Lung microvascular endothelial cell (primary cell): ENCODE measurements around the gene POU2AF1. TPM values are rescaled to one million over a fixed set of nuclear protein-coding genes. Genes with fewer than 3 reads are reported as not detected.
"Not testable (repeated sequence)": the region's sequence is repeated elsewhere in the genome, so short reads cannot be mapped to it uniquely, and the experiment has no call there.

ENCODE experiments used
- DNase-seq, 2 donors: peaks; one replicate each; pipeline versions ENCODE4 v3.0.0 to v3.0.0-alpha.2; 2010; ENCODE audit warnings: low read depth in 2 of 2
- total RNA-seq: library from RNA; depleted of rRNA; stranded (reverse); fragments of >200 nt; gene quantifications from 2 replicates; pipeline ENCODE4 v1.2.1, GENCODE V29; 2014

The POU2AF1 gene
- total RNA-seq, 1 donor from 2014 or later, result not detected

DNA sequence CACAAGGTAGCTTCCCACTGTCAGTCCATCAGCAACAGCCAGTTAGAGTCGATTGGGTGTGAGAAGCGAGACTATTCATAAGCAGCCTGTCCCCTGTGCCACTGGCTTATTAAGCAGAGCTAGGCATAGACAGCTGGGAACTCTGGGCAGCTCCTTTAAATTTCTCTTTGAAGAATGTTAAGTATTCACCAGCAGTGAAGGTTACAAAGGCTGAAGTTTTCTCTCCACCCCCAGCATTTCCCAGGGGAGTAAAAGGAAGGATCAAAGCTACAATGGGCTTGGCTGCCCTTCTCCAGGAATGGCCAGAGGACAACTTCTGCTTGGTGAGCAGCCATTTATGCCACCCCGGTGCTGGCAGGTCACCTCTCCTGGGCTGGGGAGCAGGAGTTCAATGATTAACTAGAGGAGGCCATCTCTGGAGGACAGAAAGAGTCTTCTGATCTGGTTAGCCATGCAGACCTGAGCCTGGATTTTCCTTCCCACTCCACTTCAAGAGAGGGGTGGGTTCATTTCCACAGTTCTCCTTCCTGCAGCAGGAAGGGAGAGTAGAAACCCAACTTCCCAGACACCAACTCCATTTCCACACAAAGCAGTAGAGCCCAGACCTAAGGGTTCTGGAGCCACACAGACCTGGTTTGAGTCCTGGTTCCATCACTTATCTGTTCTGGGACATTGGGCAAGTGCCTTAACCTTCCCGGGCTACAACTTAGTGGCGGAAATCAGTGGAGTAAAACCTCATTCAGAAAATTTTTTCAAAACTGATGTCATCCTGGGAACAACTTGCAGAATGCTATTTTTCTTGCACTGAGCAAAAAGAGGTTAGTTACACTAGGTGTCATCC lies 58.1 kb downstream of the POU2AF1 start:
- no peak for DNase-seq

DNA sequence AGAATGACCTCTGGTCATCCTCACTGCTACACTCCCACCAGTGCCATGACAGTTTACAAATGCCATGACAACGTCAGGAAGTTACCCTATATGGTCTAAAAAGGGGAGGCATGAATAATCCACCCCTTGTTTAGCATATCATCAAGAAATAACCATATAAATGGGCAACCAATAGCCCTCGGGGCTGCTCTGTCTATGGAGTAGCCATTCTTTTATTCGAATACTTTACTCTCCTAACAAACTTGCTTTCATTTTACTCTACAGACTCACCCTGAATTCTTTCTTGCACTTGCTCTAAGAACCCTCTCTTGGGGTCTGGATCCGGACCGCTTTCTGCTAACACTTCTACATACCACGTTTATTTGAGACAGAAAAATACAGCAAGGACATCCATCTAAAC lies 58.9 kb downstream of the POU2AF1 start:
- not testable (repeated sequence) for DNase-seq

DNA sequence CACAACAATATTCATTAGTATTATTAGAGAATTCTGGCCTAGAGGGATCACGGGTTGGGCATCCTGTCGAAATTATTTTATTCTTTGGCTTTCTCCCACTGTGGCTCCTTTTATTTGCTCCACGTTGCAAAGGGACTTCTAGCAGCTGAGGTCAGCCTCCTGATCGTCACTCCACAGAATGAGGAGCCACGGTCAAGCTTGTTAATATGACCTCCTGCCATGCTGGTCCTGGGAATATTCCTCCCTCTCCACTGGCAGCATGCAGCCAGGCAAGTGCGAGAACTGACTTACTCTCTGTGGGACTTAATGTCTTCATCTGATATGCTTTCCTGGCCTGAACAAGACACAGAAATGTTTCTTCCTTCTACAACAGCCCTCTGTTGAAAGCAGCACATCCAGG lies 59.8 kb downstream of the POU2AF1 start:
- DNase-seq, result no peak

DNA sequence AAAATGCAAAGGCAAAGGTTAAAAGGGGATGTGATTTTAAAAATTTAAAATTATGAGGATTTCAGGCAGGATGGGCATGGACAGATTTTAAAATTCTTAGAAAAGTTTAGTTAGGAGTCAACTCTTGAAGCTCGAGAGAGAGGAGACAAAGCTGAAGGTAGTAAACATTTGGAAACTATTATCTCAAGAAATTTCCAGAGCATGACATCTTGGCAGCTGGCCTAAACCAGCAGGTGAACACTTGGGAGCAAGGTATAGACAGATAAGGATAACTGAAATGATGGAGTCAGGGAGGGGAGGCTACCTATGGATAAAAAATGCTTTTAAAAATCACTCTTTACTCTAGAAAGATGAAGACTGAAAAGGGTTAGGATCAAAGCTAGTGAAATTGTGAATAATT lies 67.0 kb downstream of the POU2AF1 start:
- DNase-seq, result no peak

DNA sequence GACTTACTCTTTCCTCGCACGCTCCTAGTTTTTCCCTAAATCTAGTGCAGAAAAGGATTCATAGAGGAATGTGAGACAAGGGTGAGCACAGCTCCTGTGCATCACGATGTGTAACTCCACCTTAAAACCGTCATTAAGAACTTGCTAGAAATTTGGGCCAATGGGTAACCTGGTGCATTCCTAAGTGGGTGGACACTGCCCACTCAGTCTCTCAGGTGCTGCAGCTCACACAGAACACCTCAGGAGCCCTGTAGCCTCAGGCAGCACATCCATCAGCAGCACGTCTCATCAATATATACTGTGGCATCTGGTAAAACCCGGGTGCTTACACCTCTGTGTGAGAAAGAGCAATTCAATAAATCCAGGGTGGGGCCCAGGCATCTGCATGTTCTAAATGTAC lies 68.4 kb downstream of the POU2AF1 start:
- no peak for DNase-seq

DNA sequence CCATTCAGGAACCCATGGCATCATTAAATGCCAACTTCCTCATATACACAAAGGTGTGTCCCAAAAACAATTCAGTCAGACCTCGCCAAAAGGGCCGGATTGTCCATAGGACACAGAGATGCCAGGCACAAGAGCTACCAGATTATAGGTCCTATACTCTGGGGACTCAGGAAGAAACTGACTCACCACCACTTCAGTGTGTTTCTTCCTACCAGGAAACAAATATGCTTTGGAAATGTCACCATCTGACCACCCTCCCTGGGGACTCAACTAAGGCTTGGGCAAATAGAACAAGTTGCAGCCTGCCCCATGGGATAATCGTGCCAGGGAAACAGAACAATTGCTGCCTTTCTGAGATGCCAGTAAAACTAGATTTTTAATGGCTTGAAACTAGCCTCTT lies 69.0 kb downstream of the POU2AF1 start:
- DNase-seq, result no peak

DNA sequence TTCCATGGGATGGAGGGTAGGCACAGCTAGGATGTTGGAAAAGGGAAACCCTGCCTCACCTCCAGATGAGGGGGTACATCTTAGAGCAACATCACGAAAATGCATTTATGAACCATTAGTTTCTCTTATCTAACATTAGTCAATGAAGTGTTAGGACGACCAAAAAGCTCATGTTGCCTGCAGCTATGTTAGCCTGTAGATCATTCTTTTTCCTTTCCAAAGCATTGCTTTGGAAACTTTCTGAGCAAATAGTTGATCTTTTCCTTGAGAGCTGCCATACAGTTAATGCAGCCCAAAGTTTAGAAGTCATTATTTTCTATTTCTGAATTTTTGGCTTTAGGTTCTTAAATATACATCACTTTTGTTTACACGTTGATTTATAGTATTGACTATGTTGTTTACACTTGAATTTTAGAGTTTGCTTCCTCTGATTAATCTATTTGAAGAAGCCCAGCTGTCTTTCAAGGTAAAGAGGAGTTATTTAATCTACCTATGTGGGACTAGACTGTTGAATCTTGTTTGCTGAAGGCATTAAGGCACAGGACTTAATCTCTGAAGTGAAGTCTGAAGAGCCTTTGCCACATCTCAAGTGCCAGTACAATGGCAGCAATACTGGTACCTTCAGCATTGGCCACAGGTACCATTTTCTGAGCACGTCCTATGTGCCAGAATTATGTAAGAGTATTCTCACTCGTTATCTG lies 69.7 kb downstream of the POU2AF1 start:
- DNase-seq, result no peak

DNA sequence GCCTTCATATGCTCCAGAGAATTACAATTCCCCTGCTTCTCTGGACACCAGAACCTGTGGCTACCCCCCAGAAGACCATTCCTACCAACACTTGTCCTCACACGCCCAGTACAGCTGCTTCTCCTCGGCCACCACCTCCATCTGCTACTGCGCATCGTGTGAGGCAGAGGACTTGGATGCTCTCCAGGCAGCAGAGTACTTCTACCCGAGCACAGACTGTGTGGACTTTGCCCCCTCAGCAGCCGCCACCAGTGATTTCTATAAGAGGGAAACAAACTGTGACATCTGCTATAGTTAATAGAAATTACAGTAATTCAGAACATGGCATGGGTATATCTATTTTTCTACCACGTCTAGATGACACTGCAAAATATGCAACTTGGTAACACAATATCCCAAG lies 70.9 kb downstream of the POU2AF1 start:
- no peak for DNase-seq

DNA sequence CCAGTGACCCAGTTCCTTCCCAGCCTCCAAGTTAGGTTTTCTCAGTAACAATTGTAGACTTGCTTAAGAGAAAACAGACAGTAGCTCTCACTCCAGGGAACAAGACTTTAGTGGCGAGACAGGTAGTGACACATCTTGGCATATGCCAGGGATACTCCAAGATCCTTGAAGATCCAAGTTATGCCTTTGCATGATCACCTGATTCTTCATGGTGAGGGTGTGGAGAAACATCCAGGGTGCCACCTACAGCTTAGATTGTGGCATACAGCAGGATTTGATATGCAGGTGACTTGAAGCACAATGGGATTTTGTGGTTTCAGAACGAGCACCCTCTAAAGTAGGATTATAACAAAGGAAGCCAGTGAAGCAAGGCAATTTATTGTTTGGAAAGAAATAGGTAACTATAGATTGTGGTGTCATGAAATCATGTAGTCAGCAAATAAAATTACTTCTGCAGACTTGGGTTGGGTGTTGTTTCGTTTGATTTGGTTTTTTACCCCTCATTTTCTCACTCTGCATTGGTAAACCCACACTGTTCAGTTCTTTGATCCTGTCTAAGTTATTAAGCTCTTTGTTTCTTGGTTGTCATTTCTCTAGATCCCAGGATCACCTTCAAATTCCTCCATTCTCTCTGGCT lies 71.5 kb downstream of the POU2AF1 start:
- no peak for DNase-seq

DNA sequence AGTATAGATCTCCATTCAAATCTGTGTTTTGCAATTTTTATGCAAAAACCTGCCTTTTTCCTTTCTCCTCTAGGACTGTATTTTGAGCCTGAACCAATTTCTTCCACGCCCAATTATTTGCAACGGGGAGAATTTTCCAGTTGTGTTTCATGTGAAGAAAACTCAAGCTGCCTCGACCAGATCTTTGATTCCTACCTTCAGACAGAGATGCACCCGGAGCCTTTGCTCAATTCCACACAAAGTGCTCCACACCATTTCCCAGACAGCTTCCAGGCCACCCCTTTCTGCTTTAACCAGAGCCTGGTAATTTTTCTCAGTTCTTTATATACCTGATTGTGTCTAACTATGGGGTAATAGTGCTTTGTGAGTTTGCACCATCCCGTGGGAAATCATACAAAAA lies 72.8 kb downstream of the POU2AF1 start:
- DNase-seq, result no peak

DNA sequence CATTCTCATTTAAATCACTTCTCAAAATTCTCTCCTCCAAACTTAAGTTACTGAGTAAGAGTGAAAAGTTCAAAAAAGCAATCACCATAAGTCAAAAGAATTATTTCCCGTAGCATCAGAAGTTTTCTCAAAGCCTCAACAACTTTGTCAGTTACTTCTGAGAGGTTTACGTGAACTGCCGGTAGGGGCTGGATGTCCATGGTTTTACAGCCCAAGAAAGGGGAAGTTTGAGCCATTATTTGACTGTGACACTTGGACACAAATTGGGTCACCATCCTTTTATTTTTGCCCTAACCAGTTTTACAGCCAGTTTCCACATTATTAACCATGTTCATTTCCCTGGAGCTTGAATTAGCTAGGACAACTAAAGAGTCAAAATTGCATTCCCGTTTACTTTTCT lies 73.2 kb downstream of the POU2AF1 start:
- no peak for DNase-seq

DNA sequence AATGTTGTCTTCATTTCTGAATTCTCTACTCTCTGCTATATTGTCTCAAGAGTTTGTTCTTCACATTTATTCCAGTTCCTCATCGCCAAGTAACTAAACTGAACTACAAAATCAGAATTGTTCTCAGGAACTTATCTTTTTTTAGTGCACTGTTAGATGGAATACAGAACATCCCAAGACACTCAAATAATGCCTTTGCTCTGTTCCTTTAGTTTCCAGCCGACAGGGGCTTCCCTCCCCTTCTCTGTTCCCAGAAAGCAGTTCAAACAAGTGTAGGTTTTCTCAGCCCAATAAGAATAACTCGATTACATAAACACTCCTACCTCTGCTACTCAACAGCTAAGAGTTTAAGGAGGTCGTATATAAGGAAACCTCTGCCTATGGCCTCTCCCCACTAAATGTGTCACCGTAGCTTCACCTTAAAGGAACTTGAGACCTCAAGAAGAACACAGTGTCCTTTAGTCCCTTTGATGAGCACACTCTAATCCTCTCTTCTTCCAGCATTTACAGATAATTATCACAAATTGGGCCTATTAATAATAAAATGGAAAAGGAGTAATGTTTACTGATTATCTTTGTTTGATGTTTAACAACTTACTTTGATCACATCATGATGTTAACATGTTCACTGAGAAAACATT lies 73.8 kb downstream of the POU2AF1 start:
- no peak for DNase-seq

DNA sequence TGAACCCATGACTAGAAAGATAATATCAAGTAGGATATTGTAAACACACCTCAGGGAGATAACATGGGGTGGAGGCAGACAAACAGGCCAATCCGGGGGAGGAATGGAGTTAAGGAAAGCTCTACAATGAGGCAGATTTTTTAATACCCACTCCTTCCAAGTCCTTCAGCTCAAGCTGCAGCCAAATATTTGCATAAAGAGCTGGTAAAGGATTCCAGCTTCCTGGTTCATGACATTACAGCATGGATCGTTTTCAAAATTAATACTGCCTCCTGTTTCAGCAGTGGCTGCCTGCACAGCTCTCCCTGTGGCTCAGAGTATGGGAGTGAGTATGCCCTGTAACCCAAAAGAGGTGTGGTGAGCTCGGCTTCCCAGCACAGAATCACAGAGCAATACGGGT lies 75.6 kb downstream of the POU2AF1 start:
- DNase-seq, result no peak

DNA sequence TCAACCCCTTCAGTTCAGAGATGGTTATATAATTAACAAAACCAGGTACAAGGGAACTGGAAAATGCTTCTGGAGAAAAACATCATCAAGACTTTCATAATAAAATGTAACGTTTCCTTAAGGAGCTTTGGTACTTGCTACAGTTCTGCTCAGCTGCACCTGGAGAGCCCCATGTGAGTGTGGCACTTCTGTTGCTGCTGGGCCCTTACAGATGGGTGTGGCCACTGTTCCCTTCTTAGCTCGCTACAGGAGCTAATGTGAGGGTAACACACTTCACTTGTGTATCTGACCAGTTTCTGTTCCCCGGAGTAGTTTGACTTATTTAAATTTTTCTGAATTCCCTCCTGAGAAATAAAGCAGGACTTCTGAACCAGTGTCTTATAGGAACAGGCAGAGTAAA lies 76.8 kb downstream of the POU2AF1 start:
- no peak for DNase-seq

Other genes with a start within 250 kb of the POU2AF1 start
- gene POU2AF2, start 133.6 kb downstream of the POU2AF1 start, total RNA-seq, result not detected in 2 replicates
- not detected in 2 replicates for gene POU2AF3, start 80.7 kb downstream of the POU2AF1 start, total RNA-seq
- gene BTG4, start 133.1 kb upstream of the POU2AF1 start, total RNA-seq, result not detected in 2 replicates
- not detected in 2 replicates for gene HOATZ, start 135.5 kb upstream of the POU2AF1 start, total RNA-seq
- 75.2 and 143 TPM in 2 replicates for gene LAYN, start 161.4 kb upstream of the POU2AF1 start, total RNA-seq
- gene SIK2, start 223.2 kb upstream of the POU2AF1 start, total RNA-seq, result 6.8 and 9.9 TPM in 2 replicates